Panc1 (cell line): Measurements from ENCODE around the gene CNN2.

Experiments
- SIN3A ChIP-seq: IDR thresholded peaks from 2 replicates; pipeline ENCODE4 v1.6.1; 2012; ENCODE audit warnings: low read depth, mild to moderate bottlenecking, low read length, moderate library complexity, borderline replicate concordance; ENCODE audit not compliant: insufficient read depth
- TCF7L2 ChIP-seq: IDR thresholded peaks from 2 replicates; pipeline ENCODE4 v1.6.1; 2011; ENCODE audit warnings: mild to moderate bottlenecking, low read depth, low read length, inconsistent platforms
- TF ChIP-seq, protein P1 (sequence below): fragments of 450-650 bp; IDR thresholded peaks from 2 replicates; pipeline ENCODE4 v1.5.1; 2017; ENCODE audit warnings: mild to moderate bottlenecking
- TF ChIP-seq, protein P2 (sequence below), 2 experiments: IDR thresholded peaks; 2 replicates each; pipeline ENCODE4 v1.6.1; 2011 to 2012; ENCODE audit warnings: low read depth in 2 of 2, control low read depth in 1 of 2, low read length in 1 of 2, mild to moderate bottlenecking in 1 of 2, moderate library complexity in 1 of 2; ENCODE audit not compliant: insufficient read depth in 1 of 2

DNA sequence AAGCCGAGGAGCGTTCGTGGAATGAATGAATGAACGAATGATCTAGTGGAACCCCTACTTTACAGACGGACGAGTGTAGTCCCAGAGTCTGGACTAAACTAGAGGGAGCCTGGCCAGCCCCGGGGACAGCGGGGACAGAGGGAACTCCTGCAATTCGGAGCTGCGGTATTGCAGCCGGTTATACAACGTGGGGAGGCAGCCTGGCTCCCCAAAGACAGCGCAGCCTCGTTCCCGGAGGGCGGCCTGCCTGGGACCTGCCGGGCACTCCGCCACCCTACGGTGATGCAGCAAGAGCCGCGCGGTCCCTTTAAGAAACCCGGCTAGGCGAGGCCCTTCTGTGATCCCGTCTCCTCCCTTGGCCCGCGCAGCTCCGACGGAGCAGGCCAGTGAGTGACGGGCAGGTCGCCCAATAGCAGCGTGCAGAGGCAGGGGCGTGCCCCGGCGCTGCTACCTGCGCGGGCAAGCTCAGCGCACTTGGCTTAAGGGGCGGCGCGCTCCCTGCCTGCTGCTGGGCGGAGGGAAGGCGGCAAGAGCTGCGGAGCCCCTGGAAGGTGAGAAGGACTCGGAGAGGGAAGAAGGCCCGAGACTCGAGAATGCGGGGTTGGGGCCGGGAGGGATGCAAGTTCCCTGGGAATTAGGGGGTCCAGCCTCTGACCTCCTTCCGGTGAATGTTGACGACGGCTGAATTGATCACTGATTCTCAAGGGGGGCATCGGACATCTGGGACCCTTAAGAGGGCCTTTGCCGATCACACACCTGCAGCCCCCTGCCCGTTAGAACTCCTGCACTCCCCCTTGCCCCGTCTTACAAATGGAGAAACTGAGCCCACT is 13.5 kb downstream of the CNN2 start, which contains the start of gene ABCA7:
- TF ChIP-seq, protein P1, sequence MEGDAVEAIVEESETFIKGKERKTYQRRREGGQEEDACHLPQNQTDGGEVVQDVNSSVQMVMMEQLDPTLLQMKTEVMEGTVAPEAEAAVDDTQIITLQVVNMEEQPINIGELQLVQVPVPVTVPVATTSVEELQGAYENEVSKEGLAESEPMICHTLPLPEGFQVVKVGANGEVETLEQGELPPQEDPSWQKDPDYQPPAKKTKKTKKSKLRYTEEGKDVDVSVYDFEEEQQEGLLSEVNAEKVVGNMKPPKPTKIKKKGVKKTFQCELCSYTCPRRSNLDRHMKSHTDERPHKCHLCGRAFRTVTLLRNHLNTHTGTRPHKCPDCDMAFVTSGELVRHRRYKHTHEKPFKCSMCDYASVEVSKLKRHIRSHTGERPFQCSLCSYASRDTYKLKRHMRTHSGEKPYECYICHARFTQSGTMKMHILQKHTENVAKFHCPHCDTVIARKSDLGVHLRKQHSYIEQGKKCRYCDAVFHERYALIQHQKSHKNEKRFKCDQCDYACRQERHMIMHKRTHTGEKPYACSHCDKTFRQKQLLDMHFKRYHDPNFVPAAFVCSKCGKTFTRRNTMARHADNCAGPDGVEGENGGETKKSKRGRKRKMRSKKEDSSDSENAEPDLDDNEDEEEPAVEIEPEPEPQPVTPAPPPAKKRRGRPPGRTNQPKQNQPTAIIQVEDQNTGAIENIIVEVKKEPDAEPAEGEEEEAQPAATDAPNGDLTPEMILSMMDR = no peak
- TF ChIP-seq TCF7L2 (0 out of 2 replicates have a peak, but pooled peaks have one; percentile 20), SIN3A (peak; percentile 66; the same call in 1 of the 2 replicates)
- TF ChIP-seq, protein P2, sequence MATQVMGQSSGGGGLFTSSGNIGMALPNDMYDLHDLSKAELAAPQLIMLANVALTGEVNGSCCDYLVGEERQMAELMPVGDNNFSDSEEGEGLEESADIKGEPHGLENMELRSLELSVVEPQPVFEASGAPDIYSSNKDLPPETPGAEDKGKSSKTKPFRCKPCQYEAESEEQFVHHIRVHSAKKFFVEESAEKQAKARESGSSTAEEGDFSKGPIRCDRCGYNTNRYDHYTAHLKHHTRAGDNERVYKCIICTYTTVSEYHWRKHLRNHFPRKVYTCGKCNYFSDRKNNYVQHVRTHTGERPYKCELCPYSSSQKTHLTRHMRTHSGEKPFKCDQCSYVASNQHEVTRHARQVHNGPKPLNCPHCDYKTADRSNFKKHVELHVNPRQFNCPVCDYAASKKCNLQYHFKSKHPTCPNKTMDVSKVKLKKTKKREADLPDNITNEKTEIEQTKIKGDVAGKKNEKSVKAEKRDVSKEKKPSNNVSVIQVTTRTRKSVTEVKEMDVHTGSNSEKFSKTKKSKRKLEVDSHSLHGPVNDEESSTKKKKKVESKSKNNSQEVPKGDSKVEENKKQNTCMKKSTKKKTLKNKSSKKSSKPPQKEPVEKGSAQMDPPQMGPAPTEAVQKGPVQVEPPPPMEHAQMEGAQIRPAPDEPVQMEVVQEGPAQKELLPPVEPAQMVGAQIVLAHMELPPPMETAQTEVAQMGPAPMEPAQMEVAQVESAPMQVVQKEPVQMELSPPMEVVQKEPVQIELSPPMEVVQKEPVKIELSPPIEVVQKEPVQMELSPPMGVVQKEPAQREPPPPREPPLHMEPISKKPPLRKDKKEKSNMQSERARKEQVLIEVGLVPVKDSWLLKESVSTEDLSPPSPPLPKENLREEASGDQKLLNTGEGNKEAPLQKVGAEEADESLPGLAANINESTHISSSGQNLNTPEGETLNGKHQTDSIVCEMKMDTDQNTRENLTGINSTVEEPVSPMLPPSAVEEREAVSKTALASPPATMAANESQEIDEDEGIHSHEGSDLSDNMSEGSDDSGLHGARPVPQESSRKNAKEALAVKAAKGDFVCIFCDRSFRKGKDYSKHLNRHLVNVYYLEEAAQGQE (IDR thresholded peaks at IDR 0.05; ENCODE audit: insufficient read depth in 1 of 2, low read depth in 2 of 2, low read length in 1 of 2) = 0 out of 4 replicates have a peak, but pooled peaks of 1 of the 2 experiments have one; percentile 18
